Astrocyte of the cerebellum (primary cell): ENCODE data around the gene PLG.
"Not testable (repeated sequence)": the region's sequence is repeated elsewhere in the genome, so short reads cannot be mapped to it uniquely, and the experiment has no call there.

ENCODE experiments used
- DNase-seq: peaks from one replicate; pipeline ENCODE4 v3.0.0-alpha.2; 2011; ENCODE audit warnings: low read depth
- H3K4me3 ChIP-seq: 2 replicates; pipeline ENCODE4 v1.5.1; 2011; ENCODE audit warnings: mild to moderate bottlenecking, low read depth, low read length, moderate library complexity
- in situ Hi-C: cut with HindIII; loops from 2 replicates; pipeline ENCODE4 v1.10.0; 2017; ENCODE audit warnings: low sequenced_read_pairs
- TF ChIP-seq, protein P1 (sequence below): IDR thresholded peaks from 2 replicates; pipeline ENCODE4 v1.5.1; 2012; ENCODE audit warnings: low read length, low read depth, moderate library complexity, mild to moderate bottlenecking; ENCODE audit errors: missing control alignments

PLG gene

DNA sequence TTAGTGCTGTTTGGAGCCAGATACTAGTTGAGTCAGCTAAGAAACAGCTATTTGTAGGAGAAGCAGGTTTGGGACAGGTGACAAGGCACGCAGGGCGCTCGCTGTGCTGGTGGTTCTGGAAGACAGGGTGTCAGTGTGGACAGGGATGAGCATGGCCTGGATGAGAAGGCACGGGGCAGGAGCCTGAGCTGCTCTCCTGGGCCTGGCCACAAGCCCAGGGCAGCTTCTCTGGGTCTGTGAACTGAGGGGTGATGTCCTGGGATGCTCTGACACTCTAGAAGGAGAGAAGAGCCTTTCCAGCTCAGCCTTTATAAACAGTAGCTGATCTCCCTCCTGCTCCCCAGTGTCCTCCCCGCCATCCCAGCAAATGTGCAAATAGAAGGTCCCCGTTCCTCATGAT lies 37.9 kb downstream of the PLG start:
- DNase-seq, result no peak
- in situ Hi-C loops, result no loop called here
- no peak overlapping the region for H3K4me3 ChIP-seq
- TF ChIP-seq, protein P1, sequence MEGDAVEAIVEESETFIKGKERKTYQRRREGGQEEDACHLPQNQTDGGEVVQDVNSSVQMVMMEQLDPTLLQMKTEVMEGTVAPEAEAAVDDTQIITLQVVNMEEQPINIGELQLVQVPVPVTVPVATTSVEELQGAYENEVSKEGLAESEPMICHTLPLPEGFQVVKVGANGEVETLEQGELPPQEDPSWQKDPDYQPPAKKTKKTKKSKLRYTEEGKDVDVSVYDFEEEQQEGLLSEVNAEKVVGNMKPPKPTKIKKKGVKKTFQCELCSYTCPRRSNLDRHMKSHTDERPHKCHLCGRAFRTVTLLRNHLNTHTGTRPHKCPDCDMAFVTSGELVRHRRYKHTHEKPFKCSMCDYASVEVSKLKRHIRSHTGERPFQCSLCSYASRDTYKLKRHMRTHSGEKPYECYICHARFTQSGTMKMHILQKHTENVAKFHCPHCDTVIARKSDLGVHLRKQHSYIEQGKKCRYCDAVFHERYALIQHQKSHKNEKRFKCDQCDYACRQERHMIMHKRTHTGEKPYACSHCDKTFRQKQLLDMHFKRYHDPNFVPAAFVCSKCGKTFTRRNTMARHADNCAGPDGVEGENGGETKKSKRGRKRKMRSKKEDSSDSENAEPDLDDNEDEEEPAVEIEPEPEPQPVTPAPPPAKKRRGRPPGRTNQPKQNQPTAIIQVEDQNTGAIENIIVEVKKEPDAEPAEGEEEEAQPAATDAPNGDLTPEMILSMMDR, result no peak

DNA sequence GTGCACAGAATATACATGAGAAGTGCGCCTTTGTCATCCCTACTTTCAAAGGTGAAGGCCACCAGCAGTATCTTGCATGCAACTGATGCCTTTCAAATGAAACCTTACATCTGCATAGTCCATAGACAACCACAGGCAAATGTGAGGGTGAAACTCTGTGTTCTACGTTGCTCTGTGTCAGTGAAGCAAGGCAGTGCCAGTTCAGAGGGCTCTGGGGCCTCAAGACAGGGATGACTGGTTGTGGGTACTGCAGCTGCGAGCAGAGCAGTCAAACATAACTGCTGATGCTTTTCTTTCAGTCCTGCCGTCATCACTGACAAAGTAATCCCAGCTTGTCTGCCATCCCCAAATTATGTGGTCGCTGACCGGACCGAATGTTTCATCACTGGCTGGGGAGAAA lies 39.0 kb downstream of the PLG start:
- DNase-seq, in situ Hi-C loops, H3K4me3 ChIP-seq: not testable (repeated sequence)

DNA sequence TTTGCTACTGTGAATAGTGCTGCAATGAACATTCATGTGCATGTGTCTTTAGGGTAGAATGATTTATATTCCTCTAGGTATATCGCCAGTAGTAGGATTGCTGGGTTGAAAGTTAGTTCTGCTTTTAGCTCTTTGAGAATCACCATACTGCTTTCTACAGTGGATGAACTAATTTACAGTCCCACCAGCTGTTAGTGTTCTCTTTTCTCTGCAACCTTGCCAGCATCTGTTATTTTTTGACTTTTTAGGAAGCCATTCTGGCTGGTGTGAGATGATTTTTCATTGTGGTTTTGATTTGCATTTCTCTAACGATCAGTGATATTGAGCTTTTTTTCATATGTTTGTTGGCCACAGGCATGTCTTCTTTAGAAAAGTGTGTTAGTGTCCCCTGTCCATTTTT lies 40.0 kb downstream of the PLG start:
- TF ChIP-seq, protein P1, result no peak
- H3K4me3 ChIP-seq, result no peak overlapping the region
- in situ Hi-C loops, result no loop called here
- DNase-seq, result no peak

DNA sequence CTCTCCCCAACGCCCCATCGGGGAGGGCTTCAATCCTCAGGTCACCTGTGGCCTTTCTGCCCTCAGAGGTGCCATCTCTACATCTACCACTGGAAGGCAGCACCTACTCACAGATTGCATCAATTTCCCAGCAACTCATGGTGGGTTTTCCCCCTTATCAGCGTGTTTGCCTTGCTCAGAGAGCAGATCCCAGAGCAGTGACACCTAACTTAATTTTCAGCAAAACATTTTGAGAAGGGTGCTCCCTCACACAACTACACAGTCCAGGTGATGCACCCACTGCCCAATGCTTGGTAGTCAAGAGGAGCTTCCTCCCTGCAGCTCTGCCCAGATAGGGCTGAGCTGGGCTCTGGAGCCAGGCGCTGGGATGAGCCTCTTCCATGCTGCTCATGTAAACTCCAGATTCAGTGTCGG lies 48.2 kb downstream of the PLG start:
- no peak for DNase-seq
- TF ChIP-seq, protein P1, result peak; percentile 15
- in situ Hi-C loops, result no loop called here
- no peak overlapping the region for H3K4me3 ChIP-seq

DNA sequence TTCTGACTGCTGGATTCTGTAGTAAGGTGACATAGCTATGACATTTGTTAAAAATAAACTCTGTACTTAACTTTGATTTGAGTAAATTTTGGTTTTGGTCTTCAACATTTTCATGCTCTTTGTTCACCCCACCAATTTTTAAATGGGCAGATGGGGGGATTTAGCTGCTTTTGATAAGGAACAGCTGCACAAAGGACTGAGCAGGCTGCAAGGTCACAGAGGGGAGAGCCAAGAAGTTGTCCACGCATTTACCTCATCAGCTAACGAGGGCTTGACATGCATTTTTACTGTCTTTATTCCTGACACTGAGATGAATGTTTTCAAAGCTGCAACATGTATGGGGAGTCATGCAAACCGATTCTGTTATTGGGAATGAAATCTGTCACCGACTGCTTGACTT lies 51.2 kb downstream of the PLG start:
- in situ Hi-C loops, H3K4me3 ChIP-seq: not testable (repeated sequence)

DNA sequence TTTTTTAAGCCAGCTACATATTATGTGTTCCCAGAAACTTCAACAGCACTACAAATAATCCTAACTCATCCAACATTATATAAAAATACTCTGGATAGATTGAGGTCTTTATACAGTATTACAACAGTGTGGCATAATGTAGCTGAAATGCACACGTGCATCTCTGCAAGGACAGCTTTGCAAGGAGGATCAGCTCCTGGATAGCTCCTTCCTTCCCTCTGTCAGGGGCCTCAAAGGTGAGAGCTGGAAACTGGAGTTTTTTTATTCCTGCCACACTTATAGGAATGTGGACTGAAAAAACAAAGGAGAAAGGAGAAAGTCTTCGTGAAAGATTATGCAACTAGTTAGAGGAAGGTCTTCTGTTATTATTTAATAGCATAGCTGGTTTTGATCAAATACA lies 53.1 kb downstream of the PLG start:
- TF ChIP-seq, protein P1, result no peak
- H3K4me3 ChIP-seq, result no peak overlapping the region
- in situ Hi-C loops, result no loop called here
- DNase-seq, result no peak

More for the DNA sequence above, 51.2 kb downstream of the PLG start:
- DNase-seq, result not testable (repeated sequence)

DNA sequence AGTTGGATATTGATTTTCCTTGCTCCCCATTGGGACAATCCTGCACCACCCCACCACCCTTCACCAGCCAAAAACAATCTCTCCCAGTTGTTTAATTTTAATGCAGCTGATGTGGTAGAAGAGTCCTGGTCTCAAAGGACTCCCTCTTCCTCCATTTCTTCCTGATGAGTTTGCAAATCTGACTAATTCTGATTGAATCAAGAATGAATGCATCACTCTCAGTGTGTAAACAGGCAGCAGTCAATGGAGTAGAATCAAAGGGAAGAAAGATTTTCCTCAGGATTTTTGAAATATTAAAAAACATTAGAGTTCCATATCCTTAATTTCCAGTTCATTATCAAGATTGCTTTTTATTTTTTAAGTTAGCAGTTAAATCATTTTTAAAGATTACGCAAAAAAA lies 54.0 kb downstream of the PLG start:
- in situ Hi-C loops, result no loop called here
- no peak overlapping the region for H3K4me3 ChIP-seq
- TF ChIP-seq, protein P1, result no peak
- DNase-seq, result no peak

DNA sequence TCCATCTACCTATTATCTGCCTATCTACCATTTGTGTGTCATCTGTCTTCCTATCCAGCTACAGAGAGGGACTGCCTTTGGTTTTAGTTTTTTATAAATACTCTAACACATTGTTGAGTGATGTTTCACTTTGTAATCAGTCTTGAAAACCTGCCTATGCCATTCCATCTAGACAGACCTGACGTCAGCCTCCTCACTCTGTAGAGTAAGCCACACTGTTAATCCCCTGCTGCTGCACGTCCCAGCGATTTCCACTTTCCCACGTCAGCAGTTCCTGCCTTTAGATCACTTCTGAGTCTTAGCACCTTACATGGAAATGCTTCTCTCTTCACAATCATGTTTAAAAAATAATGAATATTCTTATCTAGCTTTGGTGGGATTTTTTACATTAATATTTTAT lies 54.8 kb downstream of the PLG start:
- TF ChIP-seq, protein P1, result no peak
- H3K4me3 ChIP-seq, result no peak overlapping the region
- no peak for DNase-seq
- in situ Hi-C loops, result no loop called here
